ENCODE measurements around the gene REL.
A peak's percentile ranks its signal among the peaks of the same experiment; 100 is the strongest.
"Not testable (repeated sequence)": the region's sequence is repeated elsewhere in the genome, so short reads cannot be mapped to it uniquely, and the experiment has no call there.

REL gene

GRCh38 chr2:60926741-60927552 lies 45.6 kb downstream of the REL start:
- DNase-seq = no peak

GRCh38 chr2:60932061-60932460 lies 50.7 kb downstream of the REL start:
- DNase-seq = not testable (repeated sequence)

- DNase-seq = no peak
Measured at GRCh38 chr2:60932954-60933353, 51.6 kb downstream of the REL start.

DNA sequence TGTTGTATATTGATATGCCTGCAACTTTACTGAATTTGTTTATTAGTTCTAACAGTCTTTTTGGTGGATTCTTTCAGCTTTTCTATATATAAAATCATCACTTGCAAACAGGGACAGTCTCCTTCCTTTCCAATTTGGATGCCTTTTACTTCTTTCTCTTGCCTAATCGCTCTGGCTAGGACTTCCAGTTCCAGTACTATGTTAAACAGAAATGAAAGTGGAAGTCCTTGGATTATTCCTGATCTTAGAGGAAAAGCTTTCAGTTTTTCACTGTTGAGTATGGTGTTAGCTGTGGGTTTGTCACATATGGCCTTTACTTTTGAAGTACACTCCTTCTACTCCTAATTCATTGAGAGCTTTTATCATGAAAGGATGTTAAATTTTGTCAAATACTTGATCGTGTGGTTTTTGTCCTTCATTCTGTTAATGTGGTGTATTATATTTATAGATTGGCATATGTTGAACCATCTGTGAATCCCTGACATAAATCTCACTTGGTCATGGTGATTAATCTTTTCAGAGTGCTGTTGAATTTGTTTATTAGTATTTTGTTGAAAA lies 52.9 kb downstream of the REL start:
- DNase-seq = no peak

GRCh38 chr2:60936757-60937156 lies 55.4 kb downstream of the REL start:
- DNase-seq = peak; percentile 1

DNA sequence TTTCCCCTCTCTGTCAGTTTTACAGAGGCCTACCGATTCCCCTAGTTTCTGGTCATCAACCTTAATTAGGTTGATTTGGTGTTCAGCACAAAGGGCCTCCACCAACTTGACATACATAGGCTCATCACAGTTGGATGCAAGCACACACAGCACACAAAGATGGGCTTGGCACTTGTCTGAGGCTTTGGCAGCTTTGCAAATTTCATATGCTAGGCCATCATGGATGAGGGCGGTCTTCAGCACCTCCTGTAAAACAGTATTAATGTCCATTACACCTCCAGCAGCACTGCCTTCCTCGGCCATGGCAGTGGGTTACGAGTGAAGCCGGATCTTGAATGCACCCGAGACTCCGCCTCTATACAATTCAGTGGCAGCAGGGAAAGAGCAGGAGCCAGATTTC lies 56.9 kb downstream of the REL start:
- no peak for DNase-seq

DNA sequence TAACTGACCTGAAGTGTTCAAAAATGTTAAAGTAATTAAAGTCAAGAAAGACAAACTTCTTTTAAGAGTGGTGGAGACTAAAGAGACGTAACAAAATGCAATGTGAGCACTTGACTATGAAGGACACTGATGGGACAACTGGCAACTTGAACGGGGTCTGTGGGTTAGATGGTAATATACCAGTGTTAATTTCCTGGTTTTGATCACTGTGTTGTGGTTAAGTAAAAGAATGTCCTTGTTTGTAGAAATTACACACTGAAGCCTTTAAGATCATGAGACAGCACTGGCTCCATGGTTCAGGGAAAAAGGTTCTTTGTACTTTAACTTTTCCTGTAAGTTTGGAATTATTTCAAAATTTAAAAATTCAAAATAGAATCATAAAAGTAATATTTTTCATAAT lies 58.2 kb downstream of the REL start:
- DNase-seq = no peak

DNA sequence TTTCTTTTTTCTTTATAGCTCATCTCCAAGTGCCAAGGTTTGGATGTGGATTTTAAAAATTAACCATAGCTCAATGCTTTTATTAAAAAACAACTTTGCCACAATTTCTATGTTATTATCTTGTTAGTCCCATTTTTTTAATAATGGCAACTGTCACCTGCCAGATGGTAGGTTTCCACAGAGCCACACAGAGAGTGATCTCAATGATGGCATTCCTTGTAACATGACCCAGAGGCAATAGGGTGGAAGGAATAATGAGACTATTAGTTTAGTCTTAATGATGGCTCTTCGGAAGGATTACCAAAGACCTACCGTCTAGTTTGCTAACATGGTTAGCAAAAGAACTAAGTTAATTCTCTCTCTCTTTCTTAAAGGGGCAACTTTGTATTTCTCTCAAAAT lies 64.0 kb downstream of the REL start:
- DNase-seq = peak; percentile 27

- no peak for DNase-seq
Measured at GRCh38 chr2:60947056-60947455, 65.7 kb downstream of the REL start.

- no peak for DNase-seq
Measured at GRCh38 chr2:60948161-60948560, 66.8 kb downstream of the REL start.

GRCh38 chr2:60948926-60949579 lies 67.7 kb downstream of the REL start:
- DNase-seq = no peak

DNA sequence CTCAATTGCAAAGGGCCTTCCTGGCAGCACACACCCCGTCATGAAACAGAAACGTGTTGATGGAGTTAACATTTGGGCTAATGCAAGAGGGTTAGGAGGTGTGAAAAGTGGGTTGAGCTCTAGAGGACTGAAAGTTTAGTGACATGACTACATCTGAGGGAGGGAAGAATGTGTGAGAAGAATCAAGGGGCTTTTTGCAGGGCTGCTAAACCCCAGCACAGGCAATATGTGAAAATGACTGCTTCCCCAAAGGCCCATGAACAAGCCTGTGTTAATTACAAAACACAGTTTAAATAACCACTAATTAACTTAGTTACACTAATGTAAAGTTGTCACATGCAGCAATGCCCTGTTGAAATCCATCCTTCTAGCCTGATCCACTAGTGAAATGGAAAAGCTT lies 72.8 kb downstream of the REL start:
- no peak for DNase-seq

DNA sequence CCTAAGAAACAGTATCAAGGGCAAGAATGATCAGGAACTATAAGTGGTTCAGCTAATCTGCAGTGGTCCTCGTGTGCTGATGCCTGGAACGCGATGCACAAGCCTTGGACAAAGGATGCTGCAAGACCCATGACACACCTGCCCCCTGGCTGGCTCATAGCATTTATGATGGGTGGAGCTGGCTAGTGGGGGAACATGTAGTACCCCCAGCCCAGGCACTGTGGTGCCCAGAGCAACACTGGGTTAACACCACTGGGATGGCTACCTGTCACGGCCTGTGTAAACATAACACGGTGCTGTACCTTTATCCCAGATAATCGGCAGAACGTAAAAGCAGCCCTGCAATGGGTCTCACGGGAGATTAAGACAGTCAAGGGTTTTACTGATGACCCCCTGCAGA lies 75.8 kb downstream of the REL start:
- peak; percentile 5 for DNase-seq

DNA sequence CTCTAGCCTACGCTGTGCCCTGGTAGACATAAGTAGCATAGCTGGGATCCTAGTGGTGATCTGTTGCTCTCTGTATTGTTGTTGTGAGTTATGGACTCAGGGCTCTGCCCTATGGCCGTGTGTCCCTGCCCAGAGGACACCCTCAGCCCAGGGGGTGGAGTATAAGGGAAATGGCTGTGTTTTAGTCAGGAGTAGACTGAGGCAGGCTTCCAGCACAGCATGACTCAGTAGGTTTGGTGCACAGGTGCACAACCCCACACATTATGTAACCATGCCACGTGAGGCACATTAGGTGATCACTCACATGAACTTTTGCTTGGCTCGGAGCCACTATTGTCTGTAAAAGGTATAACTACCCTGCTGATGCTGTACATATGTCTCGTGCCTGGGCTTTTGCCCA lies 76.3 kb downstream of the REL start:
- peak; percentile 18 for DNase-seq

DNA sequence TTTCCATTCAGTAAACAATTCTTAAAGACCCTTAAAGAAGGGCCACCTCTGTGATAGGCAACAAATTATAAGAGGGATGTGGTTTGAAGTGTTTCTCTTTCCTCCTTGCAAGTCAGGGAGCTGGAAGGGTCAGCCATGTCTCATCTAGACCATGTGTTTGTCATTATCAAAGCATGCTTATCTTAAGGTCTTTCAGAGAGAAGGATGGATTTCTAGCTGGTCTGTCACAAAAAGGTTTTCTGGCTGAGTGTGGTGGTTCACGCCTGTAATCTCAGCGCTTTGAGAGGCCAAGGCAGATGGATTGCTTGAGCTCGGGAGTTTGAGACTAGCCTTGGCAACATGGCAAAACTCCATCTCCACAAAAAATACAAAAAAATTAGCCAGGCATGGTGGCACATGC lies 77.0 kb downstream of the REL start:
- no peak for DNase-seq

GRCh38 chr2:60958800-60959199 lies 77.4 kb downstream of the REL start:
- no peak for DNase-seq

DNA sequence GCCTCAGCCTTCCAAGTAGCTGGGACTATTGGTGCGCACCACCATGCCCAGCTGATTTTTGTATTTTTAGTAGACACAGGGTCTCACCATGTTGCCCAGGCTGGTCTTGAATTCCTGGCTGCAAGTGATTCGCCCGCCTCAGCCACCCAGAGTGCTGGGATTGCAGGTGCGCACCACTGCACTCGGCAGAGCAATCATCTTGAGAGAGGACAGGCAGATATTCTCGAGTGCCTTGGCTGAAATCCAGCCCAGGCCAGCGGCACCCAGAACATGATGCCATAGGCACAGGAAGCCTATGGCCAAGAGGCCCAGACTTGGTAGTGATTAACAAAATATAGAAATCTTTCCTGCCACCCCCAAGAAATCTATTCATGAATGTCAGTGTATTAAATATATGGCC lies 78.1 kb downstream of the REL start:
- no peak for DNase-seq

- DNase-seq = no peak
Measured at GRCh38 chr2:60960706-60961105, 79.3 kb downstream of the REL start.

GRCh38 chr2:60961457-60961856 lies 80.1 kb downstream of the REL start:
- DNase-seq = no peak

DNA sequence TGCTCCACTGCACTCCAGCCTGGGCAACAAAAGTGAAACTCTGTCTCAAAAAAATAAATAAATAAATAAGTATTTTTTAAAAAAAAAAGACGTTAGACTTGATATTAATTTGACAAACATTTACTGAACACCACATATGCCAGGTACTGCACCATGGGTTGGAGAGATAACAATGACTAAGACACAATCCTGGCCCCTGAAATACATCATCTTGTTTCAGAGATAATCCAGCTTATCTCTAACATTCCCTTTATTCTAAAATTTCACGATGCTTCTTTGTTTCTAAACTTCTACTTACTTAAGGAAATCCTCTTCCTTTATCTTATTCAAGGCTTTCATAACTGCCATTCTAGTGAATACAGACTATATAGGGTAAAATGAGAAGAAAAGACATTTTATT lies 81.2 kb downstream of the REL start:
- no peak for DNase-seq

GRCh38 chr2:60963190-60963589 lies 81.8 kb downstream of the REL start:
- DNase-seq = no peak

- no peak for DNase-seq
Measured at GRCh38 chr2:60964651-60965498, 83.5 kb downstream of the REL start.

DNA sequence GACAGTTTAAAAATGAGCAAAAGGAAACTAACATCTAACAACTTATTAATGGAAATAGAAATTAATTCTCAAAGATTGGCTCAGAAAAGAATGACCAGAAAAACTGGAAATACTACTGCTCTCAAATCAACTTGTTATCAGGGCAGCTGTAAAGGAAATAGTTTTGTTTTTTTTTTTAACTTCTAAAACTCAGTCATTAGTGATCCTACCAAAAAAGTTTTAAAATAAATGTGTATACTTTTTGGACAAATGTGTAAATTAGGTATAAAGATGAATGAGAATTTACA lies 84.1 kb downstream of the REL start:
- no peak for DNase-seq
